ENCODE results near the gene PPP1R12C.
A peak's percentile ranks its signal among the peaks of the same experiment; 100 is the strongest.
"Not testable (repeated sequence)": the region's sequence is repeated elsewhere in the genome, so short reads cannot be mapped to it uniquely, and the experiment has no call there.

The PPP1R12C gene

GRCh38 chr19:55070466-55071128, 46.8 kb downstream of the PPP1R12C start:
- TF ChIP-seq, protein P1, sequence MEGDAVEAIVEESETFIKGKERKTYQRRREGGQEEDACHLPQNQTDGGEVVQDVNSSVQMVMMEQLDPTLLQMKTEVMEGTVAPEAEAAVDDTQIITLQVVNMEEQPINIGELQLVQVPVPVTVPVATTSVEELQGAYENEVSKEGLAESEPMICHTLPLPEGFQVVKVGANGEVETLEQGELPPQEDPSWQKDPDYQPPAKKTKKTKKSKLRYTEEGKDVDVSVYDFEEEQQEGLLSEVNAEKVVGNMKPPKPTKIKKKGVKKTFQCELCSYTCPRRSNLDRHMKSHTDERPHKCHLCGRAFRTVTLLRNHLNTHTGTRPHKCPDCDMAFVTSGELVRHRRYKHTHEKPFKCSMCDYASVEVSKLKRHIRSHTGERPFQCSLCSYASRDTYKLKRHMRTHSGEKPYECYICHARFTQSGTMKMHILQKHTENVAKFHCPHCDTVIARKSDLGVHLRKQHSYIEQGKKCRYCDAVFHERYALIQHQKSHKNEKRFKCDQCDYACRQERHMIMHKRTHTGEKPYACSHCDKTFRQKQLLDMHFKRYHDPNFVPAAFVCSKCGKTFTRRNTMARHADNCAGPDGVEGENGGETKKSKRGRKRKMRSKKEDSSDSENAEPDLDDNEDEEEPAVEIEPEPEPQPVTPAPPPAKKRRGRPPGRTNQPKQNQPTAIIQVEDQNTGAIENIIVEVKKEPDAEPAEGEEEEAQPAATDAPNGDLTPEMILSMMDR (conservative IDR thresholded peaks at IDR 0.05): no peak
- H3K27ac ChIP-seq: no peak overlapping the region

DNA sequence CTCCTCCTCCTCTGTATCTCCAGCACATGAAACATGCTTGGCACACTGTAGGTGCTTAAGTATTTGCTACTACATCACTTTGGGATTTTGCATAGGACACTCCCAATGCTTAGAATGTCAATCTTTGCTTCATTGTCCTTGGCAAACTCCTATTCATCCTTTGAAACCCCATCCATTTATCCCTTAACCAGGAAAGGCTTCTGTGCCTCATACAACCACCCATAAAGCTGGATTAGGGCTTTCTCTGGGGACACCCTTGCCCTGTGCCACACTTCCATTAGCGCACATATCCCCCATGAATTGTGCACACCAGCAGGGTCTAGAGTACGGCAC, 47.6 kb downstream of the PPP1R12C start:
- TF ChIP-seq, protein P1 (conservative IDR thresholded peaks at IDR 0.05): no peak
- H3K27ac ChIP-seq: peak overlapping the region; percentile 78

GRCh38 chr19:55068950-55069864, 48.2 kb downstream of the PPP1R12C start:
- H3K27ac ChIP-seq: peak overlapping the region; percentile 78
- TF ChIP-seq, protein P1 (conservative IDR thresholded peaks at IDR 0.05): no peak

DNA sequence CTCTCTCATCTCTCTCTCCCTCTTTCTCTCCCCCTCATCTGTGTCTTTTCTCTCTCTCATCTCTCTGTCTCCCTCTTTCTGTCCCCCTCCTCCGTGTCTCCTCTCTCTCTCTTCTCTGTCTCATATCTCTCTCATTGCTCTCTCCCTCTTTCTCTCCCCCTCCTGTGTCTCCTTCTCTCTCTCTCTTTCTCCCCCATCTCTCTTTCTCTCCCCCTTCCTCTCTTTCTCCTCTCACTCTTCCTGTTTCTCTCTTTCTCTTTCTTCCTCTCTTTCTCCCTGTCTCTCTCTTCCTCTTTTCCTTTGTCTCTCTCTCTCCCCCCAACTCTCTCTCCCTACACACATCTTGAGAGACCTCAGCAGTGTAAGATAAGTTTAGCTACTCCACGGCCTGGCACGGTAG, 49.6 kb downstream of the PPP1R12C start:
- no peak overlapping the region for H3K27ac ChIP-seq
- TF ChIP-seq, protein P1 (conservative IDR thresholded peaks at IDR 0.05): no peak

DNA sequence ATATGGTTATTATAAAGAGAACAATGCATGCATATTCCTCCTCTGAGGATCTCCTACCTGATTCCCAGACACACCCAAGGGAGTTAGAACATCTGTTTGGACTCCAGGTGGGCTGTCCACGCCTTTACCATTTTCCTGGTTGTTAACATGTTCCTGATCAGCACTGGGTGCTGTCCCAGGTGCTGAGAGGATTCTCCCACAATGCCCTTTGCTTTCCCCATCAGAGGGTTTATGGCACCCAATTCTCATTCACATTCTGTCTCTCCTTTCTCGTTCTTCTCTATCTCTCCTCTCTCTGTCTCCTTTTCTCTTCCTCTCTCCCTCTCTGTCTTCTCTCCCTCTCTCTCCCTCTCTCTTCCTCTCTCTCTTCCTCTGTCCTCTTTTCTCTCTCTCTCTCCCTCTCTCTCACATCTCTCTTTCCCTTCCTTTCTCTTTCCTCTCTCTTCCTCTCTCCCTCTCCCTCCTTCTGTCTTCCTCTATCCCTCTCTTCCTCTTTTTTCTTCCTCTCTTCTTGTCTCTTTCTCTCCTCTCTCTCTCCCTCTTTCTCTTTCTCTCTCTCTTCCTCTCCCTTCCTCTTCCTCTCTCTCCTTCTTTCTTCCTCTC, 51.2 kb downstream of the PPP1R12C start:
- no peak overlapping the region for H3K27ac ChIP-seq
- TF ChIP-seq, protein P1 (conservative IDR thresholded peaks at IDR 0.05): no peak

GRCh38 chr19:55065516-55065915, 51.9 kb downstream of the PPP1R12C start:
- H3K27ac ChIP-seq: not testable (repeated sequence)

GRCh38 chr19:55063492-55063843, 54.0 kb downstream of the PPP1R12C start:
- TF ChIP-seq, protein P1 (conservative IDR thresholded peaks at IDR 0.05): no peak
- peak overlapping the region; percentile 86 for H3K27ac ChIP-seq

Data from VCaP (cell line).